A549 treated with RU486 at 1 μM for 4 hours (cell line): ENCODE results near the gene FTCD. TPM values are rescaled to one million over a fixed set of nuclear protein-coding genes. Genes with fewer than 3 reads are reported as not detected.

Experiments used
- total RNA-seq: library from RNA; stranded (reverse); fragments of 200-300 nt; extraction: Qiagen RNA extraction; gene quantifications from 5 replicates; pipeline ENCODE4 v1.2.3, GENCODE V29; 2022; ENCODE audit warnings: low read depth

The FTCD gene
- total RNA-seq, result not detected in 5 replicates

DNA sequence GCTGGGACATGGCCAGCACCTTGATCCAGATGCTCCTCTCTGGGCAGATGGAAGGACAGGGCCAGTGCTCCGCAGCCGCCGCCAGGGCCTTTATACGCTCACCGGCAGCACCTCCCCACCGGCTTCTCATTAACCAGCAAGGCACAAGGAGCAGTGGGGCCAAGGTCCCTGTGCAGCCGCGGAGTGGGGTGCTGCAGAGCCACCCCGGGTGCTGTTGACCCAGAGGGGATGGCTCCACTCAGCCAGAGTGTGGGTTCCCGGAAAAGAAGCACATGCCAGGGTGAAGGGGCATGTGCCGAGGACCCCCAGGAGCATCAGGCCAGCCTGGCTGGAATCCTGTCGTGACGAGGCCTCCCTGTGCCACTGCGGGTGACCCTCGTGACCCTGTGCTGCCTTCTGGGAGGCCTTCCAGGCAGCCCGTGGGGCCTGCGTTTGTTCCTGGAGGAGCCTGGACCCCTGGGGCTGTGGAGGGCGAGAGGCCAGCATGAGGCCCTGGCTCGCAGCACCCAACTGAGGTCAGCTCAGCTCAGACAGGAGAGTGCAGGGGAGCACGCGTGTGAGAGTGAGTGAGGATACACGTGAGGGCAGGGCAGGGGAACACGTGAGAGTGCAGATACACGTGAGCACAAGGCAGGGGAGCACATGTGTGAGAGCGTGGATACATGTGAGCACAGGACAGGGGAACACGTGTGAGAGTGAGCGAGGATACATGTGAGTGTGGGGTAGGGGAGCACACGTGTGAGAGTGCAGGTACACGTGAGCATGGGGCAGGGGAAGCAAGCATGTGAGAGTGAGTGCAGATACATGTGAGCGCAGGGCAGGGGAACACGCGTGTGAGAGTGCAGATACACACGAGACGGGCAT lies at the start of gene FTCD:
TSS of gene FTCD (minus strand) at position 66 of the 864 bp plus-strand sequence. CDS start at position 10, 56 bp downstream.

GRCh38 chr21:46183910-46184624 lies 28.7 kb upstream of the FTCD start, which contains the start of gene SPATC1L:
Gene SPATC1L, minus strand, starts transcription at chr21:46184459. Its CDS starts 1,643 bp downstream, at chr21:46182816.

GRCh38 chr21:46097336-46098293 lies 57.8 kb downstream of the FTCD start, which contains the start of gene COL6A2:
Gene COL6A2, plus strand, starts transcription at chr21:46098112.

Other genes starting within 250 kb of the FTCD start
- gene COL6A1, start 173.8 kb downstream of the FTCD start, total RNA-seq, result 16.5 to 23.6 TPM (median 18.8 TPM) in 5 replicates
- 13.4 to 17.7 TPM (median 15.2 TPM) in 5 replicates for gene COL6A2, start 57.5 kb downstream of the FTCD start, total RNA-seq
- gene SPATC1L, start 28.9 kb upstream of the FTCD start, total RNA-seq, result 0.06 TPM in 1 of 5 replicates, not detected in the others
- gene LSS, start 73.2 kb upstream of the FTCD start, total RNA-seq, result 9.5 to 13.8 TPM (median 12.4 TPM) in 5 replicates
- gene MCM3AP, start 130.0 kb upstream of the FTCD start, total RNA-seq, result 29.4 to 43.0 TPM (median 40.0 TPM) in 5 replicates
- 26.8 to 31.5 TPM (median 28.9 TPM) in 5 replicates for gene YBEY, start 130.8 kb upstream of the FTCD start, total RNA-seq
- gene C21orf58, start 168.3 kb upstream of the FTCD start, total RNA-seq, result 3.2 to 5.8 TPM (median 5.3 TPM) in 5 replicates
- gene PCNT, start 168.6 kb upstream of the FTCD start, total RNA-seq, result 11.1 to 15.1 TPM (median 13.4 TPM) in 5 replicates